Lower leg skin (tissue), 3 donors: ENCODE data around the gene ENTPD6.

ENCODE experiments used
- POLR2A ChIP-seq, 2 donors: fragments of 450-650 bp; IDR thresholded peaks; one replicate each; pipeline ENCODE4 v1.6.1; 2016 to 2017; ENCODE audit warnings: antibody characterized with exemption in 2 of 2, mild to moderate bottlenecking in 1 of 2, moderate library complexity in 1 of 2
- TF ChIP-seq, protein P1 (sequence below), 3 donors: fragments of 450-650 bp; IDR thresholded peaks; one replicate each; pipeline ENCODE4 v1.5.1; 2016; ENCODE audit warnings: antibody characterized with exemption in 3 of 3, mild to moderate bottlenecking in 3 of 3, moderate library complexity in 2 of 3

DNA sequence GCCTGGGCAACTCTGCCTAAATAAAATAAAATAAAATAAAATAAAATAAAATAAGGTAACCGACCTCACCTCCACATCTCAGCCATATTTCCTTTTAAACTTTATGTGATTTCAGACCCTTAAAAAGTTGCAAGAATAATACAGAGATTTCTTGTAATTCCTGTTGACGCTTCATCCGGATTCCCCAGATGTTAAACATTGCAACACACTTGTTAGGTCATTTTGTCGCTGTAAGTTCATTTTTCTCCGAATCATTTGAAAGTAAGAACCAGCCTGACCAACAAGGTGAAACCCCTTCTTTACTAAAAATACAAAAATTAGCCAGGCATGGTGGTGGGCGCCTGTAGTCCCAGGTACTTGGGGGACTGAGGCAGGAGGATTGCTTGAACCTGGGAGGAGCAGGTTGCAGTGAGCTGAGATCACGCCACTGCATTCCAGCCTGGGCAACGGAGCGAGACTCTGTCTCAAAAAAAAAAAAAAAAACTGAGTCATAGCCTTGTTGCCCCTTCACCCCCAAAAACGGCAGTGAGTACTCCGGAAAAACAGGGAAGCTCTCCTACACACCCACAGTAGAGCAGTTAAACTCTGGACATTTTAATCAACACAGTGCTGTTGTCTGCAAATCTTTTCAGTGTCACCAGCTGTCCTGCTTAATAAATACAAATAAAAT, 58.2 kb downstream of the ENTPD6 start:
- TF ChIP-seq, protein P1, sequence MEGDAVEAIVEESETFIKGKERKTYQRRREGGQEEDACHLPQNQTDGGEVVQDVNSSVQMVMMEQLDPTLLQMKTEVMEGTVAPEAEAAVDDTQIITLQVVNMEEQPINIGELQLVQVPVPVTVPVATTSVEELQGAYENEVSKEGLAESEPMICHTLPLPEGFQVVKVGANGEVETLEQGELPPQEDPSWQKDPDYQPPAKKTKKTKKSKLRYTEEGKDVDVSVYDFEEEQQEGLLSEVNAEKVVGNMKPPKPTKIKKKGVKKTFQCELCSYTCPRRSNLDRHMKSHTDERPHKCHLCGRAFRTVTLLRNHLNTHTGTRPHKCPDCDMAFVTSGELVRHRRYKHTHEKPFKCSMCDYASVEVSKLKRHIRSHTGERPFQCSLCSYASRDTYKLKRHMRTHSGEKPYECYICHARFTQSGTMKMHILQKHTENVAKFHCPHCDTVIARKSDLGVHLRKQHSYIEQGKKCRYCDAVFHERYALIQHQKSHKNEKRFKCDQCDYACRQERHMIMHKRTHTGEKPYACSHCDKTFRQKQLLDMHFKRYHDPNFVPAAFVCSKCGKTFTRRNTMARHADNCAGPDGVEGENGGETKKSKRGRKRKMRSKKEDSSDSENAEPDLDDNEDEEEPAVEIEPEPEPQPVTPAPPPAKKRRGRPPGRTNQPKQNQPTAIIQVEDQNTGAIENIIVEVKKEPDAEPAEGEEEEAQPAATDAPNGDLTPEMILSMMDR (IDR thresholded peaks at IDR 0.05) = no peak
- TF ChIP-seq POLR2A (IDR thresholded peaks at IDR 0.05) = no peak
